GM21717 (cell line): ENCODE data around the gene POU3F3.

Source experiments
- ATAC-seq: cut with Tn5 transposase; IDR thresholded peaks from one replicate; pipeline ENCODE4 v1.9.1; 2021; ENCODE audit warnings: mild to moderate bottlenecking, moderate library complexity; ENCODE audit not compliant: unreplicated experiment

Gene POU3F3

DNA sequence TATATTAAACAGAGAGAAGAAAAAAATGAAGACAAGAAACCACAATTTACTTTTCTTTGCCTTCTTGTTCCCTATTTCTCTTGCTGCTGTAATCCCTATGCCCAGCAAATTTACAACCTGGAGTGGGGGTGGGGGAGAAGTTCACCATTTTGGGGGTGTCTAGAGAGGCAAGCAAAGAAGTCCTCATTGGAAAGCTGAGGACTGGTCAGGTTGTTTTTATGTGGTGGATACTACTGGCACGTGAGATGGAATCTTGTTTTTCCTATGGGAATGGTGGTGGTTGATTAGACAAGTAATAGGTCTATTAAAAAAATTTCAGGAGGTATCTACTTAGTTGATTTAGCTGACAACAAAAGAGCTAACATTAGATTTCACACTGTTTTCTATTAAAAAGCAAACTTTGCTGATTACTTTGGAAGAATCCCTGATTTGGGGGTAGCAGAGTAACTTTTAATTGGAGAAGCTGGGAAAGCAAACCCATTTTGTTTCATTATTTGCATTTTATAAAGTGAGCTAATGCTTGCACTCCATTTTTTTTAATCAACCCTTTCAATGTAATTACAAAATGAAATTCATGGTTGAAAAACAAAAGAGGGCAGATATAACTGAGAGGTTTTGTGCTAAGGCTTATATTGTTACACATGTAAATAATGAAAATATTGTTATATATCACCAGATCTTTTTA is 6.0 kb downstream of the POU3F3 start:
- ATAC-seq = no peak

DNA sequence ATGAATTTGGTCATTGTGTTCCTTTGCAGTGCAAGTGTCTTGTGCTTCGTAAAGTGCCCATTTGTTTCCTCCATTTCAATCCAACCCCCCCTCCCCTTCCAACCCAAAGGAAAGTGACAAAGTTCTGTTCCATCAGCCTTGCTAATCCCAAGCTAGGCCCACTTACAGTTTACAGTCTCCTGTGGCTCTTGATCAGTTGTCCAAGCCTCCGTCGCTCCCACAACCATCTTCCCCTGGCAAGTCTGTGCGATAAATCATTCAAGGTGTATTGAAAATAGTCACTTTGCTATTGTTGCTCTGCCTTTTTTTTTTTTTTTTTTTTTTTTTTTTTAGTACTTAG is 6.5 kb downstream of the POU3F3 start:
- ATAC-seq = no peak

DNA sequence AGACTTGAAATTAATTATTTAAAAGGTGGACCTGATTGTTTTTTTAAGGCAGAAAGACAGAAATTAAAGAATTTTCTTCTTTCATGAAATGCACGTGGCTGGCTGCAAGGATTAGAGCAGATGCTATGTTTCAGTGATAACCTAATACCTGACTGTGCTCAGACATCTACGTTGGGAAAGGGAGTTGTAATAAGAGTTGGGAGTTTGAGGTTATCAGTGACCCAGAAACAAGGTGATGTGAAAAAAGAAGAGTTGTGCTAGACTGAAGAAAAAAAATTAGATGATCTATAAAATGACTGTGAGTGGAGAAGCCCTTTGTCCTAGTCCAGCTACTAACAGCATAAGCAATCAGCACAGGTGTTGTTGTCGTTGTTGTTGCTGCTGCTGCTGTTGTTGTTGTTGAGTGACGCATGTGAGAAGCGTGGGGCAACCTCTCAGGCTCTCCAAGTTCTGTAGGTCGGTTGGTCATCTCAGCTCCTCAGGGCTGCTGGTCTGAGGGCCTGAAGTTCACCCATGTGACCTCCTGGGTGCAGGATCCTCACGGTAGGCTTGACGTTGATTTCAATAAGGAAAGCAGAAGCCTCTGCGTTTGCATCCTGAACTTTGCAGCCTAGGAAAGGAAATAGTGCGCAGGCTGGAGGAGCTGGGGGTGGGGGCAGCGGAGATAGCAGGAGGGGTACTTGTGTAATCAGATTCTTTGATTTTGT is 7.6 kb downstream of the POU3F3 start:
- ATAC-seq = no peak

- ATAC-seq = no peak
Measured at GRCh38 chr2:104862058-104862941, 8.4 kb downstream of the POU3F3 start.

GRCh38 chr2:104863146-104863467 is 9.2 kb downstream of the POU3F3 start:
- ATAC-seq = no peak

DNA sequence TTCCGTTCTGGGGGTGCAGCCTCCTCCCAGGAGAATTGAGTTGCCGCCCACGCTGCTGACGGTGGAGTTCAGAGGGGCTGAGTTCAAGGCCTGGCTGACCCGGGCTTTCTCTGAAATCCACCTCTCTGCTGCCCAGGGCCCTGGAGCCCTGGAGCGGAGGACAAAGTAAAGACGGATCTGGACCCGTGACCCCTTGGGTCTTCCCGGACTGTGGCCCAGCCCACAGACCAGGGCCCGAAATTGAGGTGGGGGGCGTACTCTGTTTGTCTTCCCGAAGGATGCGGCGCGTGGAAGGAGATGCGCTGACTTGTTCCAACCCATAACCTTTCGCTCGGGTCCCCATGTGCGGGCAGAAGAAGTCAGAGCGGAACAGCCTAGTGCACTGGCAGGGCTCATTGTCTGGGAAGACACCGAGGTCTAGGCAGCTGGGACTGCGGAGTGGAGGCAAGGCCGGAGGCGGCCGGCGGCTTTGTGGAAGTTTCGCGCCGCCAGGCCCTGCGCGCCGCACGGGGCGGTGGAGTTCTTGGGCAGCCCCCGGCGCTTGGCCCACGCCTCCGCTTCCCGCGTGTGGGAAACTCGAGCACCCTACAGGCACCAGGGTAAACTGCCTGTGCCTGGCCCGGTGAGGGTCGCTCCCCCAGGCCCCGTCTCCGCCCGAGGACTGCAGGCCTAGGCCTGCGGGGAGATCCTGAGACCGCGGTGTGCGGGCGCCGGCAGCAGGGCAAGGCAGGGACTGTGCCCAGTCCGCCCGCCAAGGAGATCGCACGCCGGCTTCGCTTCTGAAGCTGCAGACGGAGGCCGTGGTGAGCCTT is 9.8 kb downstream of the POU3F3 start:
- ATAC-seq = no peak

DNA sequence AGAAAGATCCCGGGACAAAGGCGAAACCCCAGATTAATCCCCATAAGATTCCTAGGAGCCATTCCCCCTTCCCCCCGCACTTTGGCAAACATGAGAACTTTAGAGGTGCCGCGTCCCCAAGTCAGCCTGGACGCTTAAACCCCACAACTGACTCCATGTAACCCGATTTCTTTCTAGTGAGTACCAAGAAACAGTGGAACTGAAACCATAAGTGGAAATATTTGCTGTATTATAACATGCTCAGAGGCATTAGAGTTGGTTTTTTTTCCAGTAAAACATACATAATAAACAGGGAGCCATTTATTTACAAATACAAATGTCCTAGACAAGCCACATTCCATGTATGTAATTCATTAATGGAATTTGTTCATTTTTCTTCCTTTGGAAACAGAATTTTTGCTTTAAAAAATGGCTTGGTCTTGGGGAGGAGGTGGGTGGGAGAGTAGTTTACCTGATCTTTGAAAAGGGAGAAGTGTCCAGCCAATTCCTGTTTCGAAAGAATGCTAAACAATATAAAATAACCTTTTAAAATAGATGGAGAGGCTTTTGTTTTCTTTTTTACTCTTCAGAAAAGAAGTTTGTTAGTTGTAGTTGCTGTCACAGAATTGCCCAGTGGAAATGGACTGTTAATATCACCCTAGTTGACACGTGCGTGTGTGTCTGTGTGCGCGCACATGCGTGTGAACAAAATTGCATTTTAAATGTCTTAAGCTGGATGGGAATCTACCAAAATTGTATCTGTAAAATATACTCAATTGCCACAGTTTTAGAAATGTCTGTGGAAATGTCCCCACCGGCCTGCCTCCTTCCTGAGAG is 10.6 kb downstream of the POU3F3 start:
- no peak for ATAC-seq

GRCh38 chr2:104865096-104865470 is 11.2 kb downstream of the POU3F3 start:
- no peak for ATAC-seq

DNA sequence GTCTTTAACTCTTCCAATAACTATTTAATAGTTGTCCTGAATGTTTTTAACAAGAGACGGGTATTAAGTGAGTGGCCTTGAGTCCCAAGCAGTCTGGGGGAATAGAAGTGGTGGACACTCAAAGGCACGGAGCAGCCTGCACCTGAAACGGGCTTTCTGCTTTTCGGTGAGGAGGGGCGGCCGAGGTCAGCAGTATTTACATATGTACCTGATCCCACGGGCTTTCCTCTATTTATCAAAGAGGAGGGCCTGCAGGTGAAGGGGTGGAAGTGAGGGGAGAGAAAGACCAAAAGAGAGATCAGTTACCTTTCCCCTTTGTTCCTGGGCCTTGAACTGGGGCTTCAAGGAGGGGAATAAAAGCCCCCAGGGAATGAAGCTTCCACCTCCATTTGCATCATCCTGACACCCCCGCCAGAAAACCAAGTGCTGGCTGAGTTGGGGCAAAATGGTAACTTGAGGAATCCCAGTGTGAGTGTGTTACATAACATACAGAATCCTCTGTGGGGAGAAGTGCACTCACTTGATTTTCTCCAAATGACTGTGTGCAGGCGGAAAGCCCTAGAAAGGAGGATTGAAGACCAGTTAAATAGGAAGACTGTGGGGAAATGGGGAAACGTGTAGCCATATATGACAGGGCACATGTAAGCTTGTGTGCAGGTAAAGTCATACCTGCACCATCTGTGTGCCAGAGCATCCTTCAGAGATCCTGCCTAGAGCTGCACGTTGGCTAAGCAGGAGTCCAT is 12.4 kb downstream of the POU3F3 start:
- no peak for ATAC-seq

DNA sequence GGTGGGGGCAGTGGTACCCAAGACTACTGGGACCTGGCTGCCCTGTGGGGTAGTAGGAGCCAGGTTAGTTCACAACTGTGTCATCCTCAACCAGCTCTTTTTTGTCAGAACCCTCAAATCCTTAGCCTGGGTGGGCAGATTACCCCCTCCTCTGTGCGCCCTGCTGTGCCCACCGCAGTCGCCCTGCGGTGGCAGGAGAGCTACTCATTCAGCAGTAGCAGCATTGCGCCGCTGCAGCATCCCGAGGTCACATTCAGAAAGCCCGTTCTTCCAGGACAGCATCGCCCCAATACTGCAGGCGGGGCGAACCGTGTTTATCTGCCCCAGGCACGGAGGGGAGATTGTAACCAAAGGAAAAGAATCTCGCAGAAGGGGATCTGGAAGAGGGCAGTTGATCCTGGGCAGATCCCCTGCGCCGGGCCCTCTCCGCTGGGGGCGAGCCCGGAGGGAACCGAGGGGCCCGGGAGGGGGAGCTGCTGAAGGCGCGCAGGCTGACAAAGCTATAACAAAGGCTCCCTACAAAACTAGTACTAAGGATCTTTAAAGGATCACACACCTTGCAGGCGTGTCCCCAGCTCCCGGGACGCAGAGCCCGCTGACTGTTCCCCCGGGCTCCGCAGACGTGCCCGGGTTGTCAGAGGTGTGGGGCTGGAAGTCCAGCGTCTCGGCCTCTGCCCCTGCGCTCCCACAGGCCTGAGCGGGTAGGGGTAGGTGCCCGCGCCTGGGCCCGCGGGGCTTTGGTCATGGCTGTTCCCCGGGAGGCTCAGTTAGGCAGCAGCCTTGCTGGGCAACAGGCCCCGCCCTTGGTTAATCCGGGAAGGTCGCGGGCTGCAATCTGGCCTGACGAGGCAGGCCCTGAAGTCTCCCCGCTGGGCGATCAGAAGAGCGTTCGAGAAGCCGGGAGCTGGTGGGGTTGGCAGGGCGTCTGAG is 13.2 kb downstream of the POU3F3 start:
- ATAC-seq = no peak

- ATAC-seq = no peak
Measured at GRCh38 chr2:104867813-104868504, 14.0 kb downstream of the POU3F3 start.

- ATAC-seq = no peak
Measured at GRCh38 chr2:104868505-104868866, 14.6 kb downstream of the POU3F3 start.

- ATAC-seq = no peak
Measured at GRCh38 chr2:104870100-104870975, 16.4 kb downstream of the POU3F3 start.

DNA sequence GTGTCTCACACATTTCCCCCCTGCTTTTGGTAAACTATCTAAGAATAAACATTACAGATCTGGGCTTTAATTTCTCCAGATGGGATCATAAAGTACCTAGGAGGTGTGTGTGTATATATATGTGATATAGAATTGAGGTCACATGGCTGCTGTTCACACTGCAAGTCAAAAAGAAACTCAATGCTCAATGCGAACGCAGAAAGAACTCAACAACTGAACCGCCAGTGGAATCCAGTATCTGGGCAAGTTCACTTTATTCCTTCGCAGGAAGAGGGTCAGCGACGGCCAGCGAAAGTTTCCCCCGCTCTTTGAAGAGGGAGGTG is 17.7 kb downstream of the POU3F3 start:
- no peak for ATAC-seq

GRCh38 chr2:104871972-104872865 is 18.3 kb downstream of the POU3F3 start:
- ATAC-seq = no peak
